A673 (cell line): ENCODE measurements around the gene SIRPA. TPM values are rescaled to one million over a fixed set of nuclear protein-coding genes. Genes with fewer than 3 reads are reported as not detected.

Experiments used
- BruUV-seq: library from RNA; stranded (reverse); fragments of 400-500 nt; replicated peaks from 2 replicates; lab custom pipeline; 2021; lab: Mats Ljungman, UMichigan
- CTCF ChIA-PET: fragments of 300-600 bp; sonication (Branson Sonifier 250); formaldehyde crosslinking; loops from one replicate; lab custom pipeline; 2022; ENCODE audit warnings: antibody characterized with exemption; lab: Charles Lee
- POLR2A ChIA-PET: fragments of 300-600 bp; sonication (Branson Sonifier 250); formaldehyde crosslinking; loops from one replicate; lab custom pipeline; 2022; ENCODE audit warnings: antibody characterized with exemption; ENCODE audit not compliant: low non-redundant PET; lab: Charles Lee
- DNase-seq: peaks from one replicate; pipeline ENCODE4 v3.0.0-alpha.2; 2015; ENCODE audit warnings: low spot score
- H3K27ac ChIP-seq: fragments of 200-600 bp; sonication (generic); 2 replicates; pipeline ENCODE4 v1.5.1; 2016; ENCODE audit warnings: mixed run types, low read depth, mild to moderate bottlenecking, mixed read lengths, antibody characterized with exemption, low read length; ENCODE audit not compliant: poor library complexity, severe bottlenecking
- H3K27me3 ChIP-seq: fragments of 200-600 bp; sonication (generic); replicated peaks from 2 replicates; pipeline ENCODE4 v1.6.1; 2017; ENCODE audit warnings: mixed run types, low read depth, mild to moderate bottlenecking, mixed read lengths, antibody characterized with exemption, low read length; ENCODE audit not compliant: insufficient read depth, poor library complexity
- H3K36me3 ChIP-seq: fragments of 200-600 bp; sonication (generic); 2 replicates; pipeline ENCODE4 v1.6.1; 2016; ENCODE audit warnings: mixed run types, mild to moderate bottlenecking, mixed read lengths, antibody characterized with exemption, low read length; ENCODE audit not compliant: insufficient read depth, poor library complexity, severe bottlenecking
- H3K4me1 ChIP-seq: fragments of 200-600 bp; sonication (generic); 2 replicates; pipeline ENCODE4 v1.6.1; 2017; ENCODE audit warnings: mixed run types, mild to moderate bottlenecking, mixed read lengths, antibody characterized with exemption, low read length; ENCODE audit not compliant: insufficient read depth, poor library complexity, severe bottlenecking
- H3K4me3 ChIP-seq: fragments of 200-600 bp; sonication (generic); 2 replicates; pipeline ENCODE4 v1.5.1; 2016; ENCODE audit warnings: low read depth, mixed run types, mild to moderate bottlenecking, mixed read lengths, low read length; ENCODE audit not compliant: poor library complexity, severe bottlenecking
- H3K9me3 ChIP-seq: fragments of 200-600 bp; sonication (generic); 2 replicates; pipeline ENCODE4 v1.6.1; 2016; ENCODE audit warnings: mixed run types, low read depth, mild to moderate bottlenecking, mixed read lengths, antibody characterized with exemption, low read length; ENCODE audit not compliant: poor library complexity, severe bottlenecking
- EZH2 ChIP-seq: fragments of 200-600 bp; sonication (generic); IDR thresholded peaks from 2 replicates; pipeline ENCODE4 v1.6.1; 2017; ENCODE audit warnings: borderline replicate concordance, low read depth, mild to moderate bottlenecking, mixed read lengths, antibody characterized with exemption, low read length; ENCODE audit not compliant: poor library complexity, severe bottlenecking
- intact Hi-C: fragments of 100-400 bp; cut with micrococcal nuclease; formaldehyde crosslinking; loops from one replicate; pipeline ENCODE4 v1.10.0; 2022; ENCODE audit not compliant: unreplicated experiment
- total RNA-seq: library from RNA; stranded (reverse); gene quantifications from 2 replicates; pipeline ENCODE4 v1.2.3, GENCODE V29; 2021
- TF ChIP-seq, protein P1 (sequence below): fragments of 300-800, 200-600 bp; sonication (generic); conservative IDR thresholded peaks from 2 replicates; pipeline ENCODE4 v1.5.1; 2017; ENCODE audit warnings: low read depth, mild to moderate bottlenecking, antibody characterized with exemption, low read length, moderate library complexity, mixed read lengths

SIRPA gene
- total RNA-seq, 1 experiment from 2014 or later: 81.0 TPM

- Histone ChIP-seq H3K27ac (no peak overlapping the region), H3K4me3 (no peak overlapping the region), H3K27me3 (no peaks in the 10 kb centered on the region), H3K4me1 (peaks cover 6% of the 10 kb centered on the region), H3K36me3 (peaks cover 23% of the 10 kb centered on the region), H3K9me3 (no peaks in the 10 kb centered on the region)
- no peak for DNase-seq
- TF ChIP-seq, protein P1, sequence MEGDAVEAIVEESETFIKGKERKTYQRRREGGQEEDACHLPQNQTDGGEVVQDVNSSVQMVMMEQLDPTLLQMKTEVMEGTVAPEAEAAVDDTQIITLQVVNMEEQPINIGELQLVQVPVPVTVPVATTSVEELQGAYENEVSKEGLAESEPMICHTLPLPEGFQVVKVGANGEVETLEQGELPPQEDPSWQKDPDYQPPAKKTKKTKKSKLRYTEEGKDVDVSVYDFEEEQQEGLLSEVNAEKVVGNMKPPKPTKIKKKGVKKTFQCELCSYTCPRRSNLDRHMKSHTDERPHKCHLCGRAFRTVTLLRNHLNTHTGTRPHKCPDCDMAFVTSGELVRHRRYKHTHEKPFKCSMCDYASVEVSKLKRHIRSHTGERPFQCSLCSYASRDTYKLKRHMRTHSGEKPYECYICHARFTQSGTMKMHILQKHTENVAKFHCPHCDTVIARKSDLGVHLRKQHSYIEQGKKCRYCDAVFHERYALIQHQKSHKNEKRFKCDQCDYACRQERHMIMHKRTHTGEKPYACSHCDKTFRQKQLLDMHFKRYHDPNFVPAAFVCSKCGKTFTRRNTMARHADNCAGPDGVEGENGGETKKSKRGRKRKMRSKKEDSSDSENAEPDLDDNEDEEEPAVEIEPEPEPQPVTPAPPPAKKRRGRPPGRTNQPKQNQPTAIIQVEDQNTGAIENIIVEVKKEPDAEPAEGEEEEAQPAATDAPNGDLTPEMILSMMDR: no peak
- TF ChIP-seq EZH2: no peak
- BruUV-seq: no TSS peak
- ChIA-PET POLR2A (no interaction called here), CTCF (no interaction called here)
- intact Hi-C loops: no loop called here
These were observed 12.4 kb downstream of the SIRPA start for GRCh38 chr20:1907586-1907985.

DNA sequence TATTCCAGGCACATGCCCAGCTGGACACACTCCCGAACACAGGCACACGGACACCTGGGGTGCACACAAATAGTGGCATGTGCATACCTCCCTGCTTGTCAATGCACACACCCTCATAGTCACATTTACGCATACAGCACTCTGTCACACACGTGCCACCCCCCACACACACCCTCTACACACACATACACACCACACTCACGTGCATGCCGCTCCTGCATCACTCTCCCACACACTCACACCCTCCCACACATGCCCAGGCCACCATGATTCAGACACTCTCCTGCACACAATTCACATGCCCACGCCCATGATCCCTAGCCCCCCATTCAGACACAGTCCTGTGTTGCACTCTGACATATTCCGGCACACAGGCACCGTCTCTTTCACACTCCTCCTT is 13.0 kb downstream of the SIRPA start:
- POLR2A ChIA-PET: no interaction called here
- CTCF ChIA-PET: no interaction called here
- Histone ChIP-seq H3K4me1 (peaks cover 6% of the 10 kb centered on the region), H3K4me3 (no peak overlapping the region), H3K36me3 (peaks cover 23% of the 10 kb centered on the region), H3K9me3 (no peaks in the 10 kb centered on the region), H3K27me3 (no peaks in the 10 kb centered on the region), H3K27ac (no peak overlapping the region)
- TF ChIP-seq, protein P1: no peak
- no peak for TF ChIP-seq EZH2
- BruUV-seq: no TSS peak
- intact Hi-C loops: no loop called here
- DNase-seq: no peak

DNA sequence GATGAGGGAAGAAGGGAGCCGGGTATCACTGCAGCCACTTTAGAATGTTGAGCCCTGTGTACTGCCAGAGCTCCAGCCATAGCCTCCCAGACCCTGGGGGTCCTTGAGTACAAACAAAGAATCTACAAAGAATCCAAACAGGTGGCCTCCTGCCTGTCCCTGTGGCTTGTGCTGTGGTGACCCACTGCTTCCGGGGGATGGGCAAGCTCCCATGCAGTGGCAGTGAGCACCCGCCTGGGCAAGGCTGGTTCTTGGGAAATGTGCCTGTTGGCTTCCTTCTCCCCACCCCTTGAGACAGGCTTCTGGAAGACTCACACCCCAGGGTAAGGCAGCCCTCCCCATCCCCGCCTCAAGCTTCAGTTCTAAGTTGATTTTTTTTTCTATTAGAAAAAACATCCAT is 13.9 kb downstream of the SIRPA start:
- no peak for DNase-seq
- CTCF ChIA-PET: no interaction called here
- POLR2A ChIA-PET: no interaction called here
- H3K4me1 ChIP-seq: peaks cover 6% of the 10 kb centered on the region
- intact Hi-C loops: no loop called here
- H3K9me3 ChIP-seq: no peaks in the 10 kb centered on the region
- no TSS peak for BruUV-seq
- no peak overlapping the region for H3K27ac ChIP-seq
- H3K4me3 ChIP-seq: no peak overlapping the region
- peaks cover 25% of the 10 kb centered on the region for H3K36me3 ChIP-seq
- H3K27me3 ChIP-seq: no peaks in the 10 kb centered on the region
- TF ChIP-seq, protein P1: no peak
- no peak for TF ChIP-seq EZH2
